Measurements from ENCODE around the gene TXNDC17. TPM values are rescaled to one million over a fixed set of nuclear protein-coding genes. Genes with fewer than 3 reads are reported as not detected.

TXNDC17 gene
- total RNA-seq, 1 donor from 2014 or later: 42.7 TPM

- POLR2A ChIA-PET: no interaction called here
- no peak overlapping the region for H3K4me3 Mint-ChIP-seq
- intact Hi-C loops (cut with micrococcal nuclease): no loop called here
- H3K36me3 Mint-ChIP-seq (ENCODE audit: low read depth): peaks cover 75% of the 10 kb centered on the region
- DNase-seq (no peak), ATAC-seq (ENCODE audit: low read depth) (no peak)
- H3K4me1 Mint-ChIP-seq: peaks cover 12% of the 10 kb centered on the region
- no peak for TF ChIP-seq CTCF (IDR thresholded peaks at IDR 0.05)
- CTCF ChIA-PET: no interaction called here
- no peaks in the 10 kb centered on the region for H3K9me3 Mint-ChIP-seq
- no peaks in the 10 kb centered on the region for H3K27me3 Mint-ChIP-seq
- H3K27ac Mint-ChIP-seq: no peak overlapping the region
These were observed 37.0 kb upstream of the TXNDC17 start for GRCh38 chr17:6603744-6604325.

GRCh38 chr17:6605142-6605541, 35.7 kb upstream of the TXNDC17 start:
- Mint-ChIP-seq H3K36me3 (ENCODE audit: low read depth) (peaks cover 79% of the 10 kb centered on the region), H3K27me3 (no peaks in the 10 kb centered on the region), H3K4me1 (peaks cover under 1% of the 10 kb centered on the region), H3K4me3 (no peak overlapping the region), H3K9me3 (no peaks in the 10 kb centered on the region), H3K27ac (no peak overlapping the region)
- no peak for TF ChIP-seq CTCF (IDR thresholded peaks at IDR 0.05)
- ChIA-PET POLR2A (no interaction called here), CTCF (no interaction called here)
- no peak for DNase-seq
- intact Hi-C loops (cut with micrococcal nuclease): no loop called here
- ATAC-seq (ENCODE audit: low read depth): no peak

- DNase-seq: no peak
- peaks cover 80% of the 10 kb centered on the region for H3K36me3 Mint-ChIP-seq (ENCODE audit: low read depth)
- no peaks in the 10 kb centered on the region for H3K9me3 Mint-ChIP-seq
- H3K4me1 Mint-ChIP-seq: no peaks in the 10 kb centered on the region
- H3K4me3 Mint-ChIP-seq: no peak overlapping the region
- intact Hi-C loops (cut with micrococcal nuclease): no loop called here
- no peak for ATAC-seq (ENCODE audit: low read depth)
- no peak for TF ChIP-seq CTCF (IDR thresholded peaks at IDR 0.05)
- ChIA-PET CTCF (no interaction called here), POLR2A (no interaction called here)
- H3K27ac Mint-ChIP-seq: no peak overlapping the region
- no peaks in the 10 kb centered on the region for H3K27me3 Mint-ChIP-seq
These were observed 32.5 kb upstream of the TXNDC17 start for GRCh38 chr17:6608321-6608720.

GRCh38 chr17:6610011-6610410, 30.8 kb upstream of the TXNDC17 start:
- POLR2A ChIA-PET: no interaction called here
- CTCF ChIA-PET: no interaction called here
- DNase-seq (no peak), ATAC-seq (ENCODE audit: low read depth) (no peak)
- Mint-ChIP-seq H3K27ac (no peak overlapping the region), H3K27me3 (no peaks in the 10 kb centered on the region), H3K4me1 (no peaks in the 10 kb centered on the region), H3K36me3 (ENCODE audit: low read depth) (peaks cover 77% of the 10 kb centered on the region), H3K4me3 (no peak overlapping the region), H3K9me3 (no peaks in the 10 kb centered on the region)
- intact Hi-C loops (cut with micrococcal nuclease): no loop called here
- no peak for TF ChIP-seq CTCF (IDR thresholded peaks at IDR 0.05)

GRCh38 chr17:6611231-6611630, 29.6 kb upstream of the TXNDC17 start:
- no peak for DNase-seq
- no peaks in the 10 kb centered on the region for H3K4me1 Mint-ChIP-seq
- no peaks in the 10 kb centered on the region for H3K27me3 Mint-ChIP-seq
- TF ChIP-seq CTCF (IDR thresholded peaks at IDR 0.05): no peak
- CTCF ChIA-PET: no interaction called here
- no peak for ATAC-seq (ENCODE audit: low read depth)
- no peak overlapping the region for H3K27ac Mint-ChIP-seq
- no peak overlapping the region for H3K4me3 Mint-ChIP-seq
- H3K9me3 Mint-ChIP-seq: no peaks in the 10 kb centered on the region
- intact Hi-C loops (cut with micrococcal nuclease): no loop called here
- H3K36me3 Mint-ChIP-seq (ENCODE audit: low read depth): peaks cover 76% of the 10 kb centered on the region
- POLR2A ChIA-PET: no interaction called here
